Uterus (tissue), 2 donors: ENCODE results near the gene EPC2.

Experiments
- POLR2A ChIP-seq, 2 donors: fragments of 450-650 bp; IDR thresholded peaks; one replicate each; pipeline ENCODE4 v1.6.1; 2016; ENCODE audit warnings: antibody characterized with exemption in 2 of 2, mild to moderate bottlenecking in 1 of 2, moderate library complexity in 1 of 2
- TF ChIP-seq, protein P1 (sequence below), 4 experiments: fragments of 200-600 bp in 2 of 4; fragments of 450-650 bp in 2 of 4; sonication (generic) in 2 of 4; IDR thresholded peaks; one replicate each; pipeline ENCODE4 v1.5.1; 2016 to 2019; ENCODE audit warnings: antibody characterized with exemption in 4 of 4, mild to moderate bottlenecking in 2 of 4, moderate library complexity in 1 of 4

DNA sequence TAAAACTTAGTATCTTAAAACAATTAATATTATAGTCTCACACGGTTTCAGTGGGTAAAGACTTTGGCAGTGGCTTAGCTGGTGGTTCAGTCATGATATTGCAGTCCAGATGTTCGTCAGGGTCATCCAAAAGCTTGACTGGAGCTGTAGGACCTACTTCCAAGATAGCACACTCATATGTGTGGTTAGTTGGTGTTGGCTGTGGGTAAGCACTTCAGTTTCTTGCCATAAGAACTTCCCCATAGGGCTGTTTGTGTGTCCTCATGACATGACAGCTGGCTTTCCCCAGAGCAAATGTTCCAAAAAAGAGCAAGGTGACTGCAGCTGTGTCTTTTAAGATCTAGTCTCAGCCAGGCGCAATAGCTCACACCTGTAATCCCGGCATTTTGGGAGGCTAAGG is 48.5 kb upstream of the EPC2 start:
- TF ChIP-seq, protein P1, sequence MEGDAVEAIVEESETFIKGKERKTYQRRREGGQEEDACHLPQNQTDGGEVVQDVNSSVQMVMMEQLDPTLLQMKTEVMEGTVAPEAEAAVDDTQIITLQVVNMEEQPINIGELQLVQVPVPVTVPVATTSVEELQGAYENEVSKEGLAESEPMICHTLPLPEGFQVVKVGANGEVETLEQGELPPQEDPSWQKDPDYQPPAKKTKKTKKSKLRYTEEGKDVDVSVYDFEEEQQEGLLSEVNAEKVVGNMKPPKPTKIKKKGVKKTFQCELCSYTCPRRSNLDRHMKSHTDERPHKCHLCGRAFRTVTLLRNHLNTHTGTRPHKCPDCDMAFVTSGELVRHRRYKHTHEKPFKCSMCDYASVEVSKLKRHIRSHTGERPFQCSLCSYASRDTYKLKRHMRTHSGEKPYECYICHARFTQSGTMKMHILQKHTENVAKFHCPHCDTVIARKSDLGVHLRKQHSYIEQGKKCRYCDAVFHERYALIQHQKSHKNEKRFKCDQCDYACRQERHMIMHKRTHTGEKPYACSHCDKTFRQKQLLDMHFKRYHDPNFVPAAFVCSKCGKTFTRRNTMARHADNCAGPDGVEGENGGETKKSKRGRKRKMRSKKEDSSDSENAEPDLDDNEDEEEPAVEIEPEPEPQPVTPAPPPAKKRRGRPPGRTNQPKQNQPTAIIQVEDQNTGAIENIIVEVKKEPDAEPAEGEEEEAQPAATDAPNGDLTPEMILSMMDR (IDR thresholded peaks at IDR 0.05): no peak
- TF ChIP-seq POLR2A (IDR thresholded peaks at IDR 0.05): no peak
